Left lung (tissue), 10 donors: ENCODE measurements around the gene RETREG2. TPM values are rescaled to one million over a fixed set of nuclear protein-coding genes. Genes with fewer than 3 reads are reported as not detected.
A peak's percentile ranks its signal among the peaks of the same experiment; 100 is the strongest.

ENCODE experiments used
- ATAC-seq: fragments of 200-7000 bp; cut with Tn5 transposase; one replicate; pipeline ENCODE4 v1.9.1; 2020; ENCODE audit warnings: moderate library complexity
- DNase-seq, 4 donors: peaks; one replicate each; pipeline ENCODE4 v3.0.0-alpha.2; 2013 to 2020
- H3K27ac ChIP-seq, 2 donors: fragments of 200-600 bp; sonication (generic) in 1 of 2; one replicate each; pipeline versions ENCODE4 v1.5.0 to v1.8.0; 2020 to 2021
- H3K27me3 ChIP-seq, 2 donors: fragments of 200-600 bp; sonication (generic) in 1 of 2; one replicate each; pipeline versions ENCODE4 v1.5.0 to v1.8.0; 2020 to 2021
- H3K36me3 ChIP-seq, 2 donors: fragments of 200-600 bp; sonication (generic) in 1 of 2; one replicate each; pipeline versions ENCODE4 v1.5.0 to v1.8.0; 2020 to 2021
- H3K4me1 ChIP-seq, 2 donors: fragments of 200-600 bp; one replicate each; pipeline ENCODE4 v1.8.0; 2021
- H3K4me3 ChIP-seq, 2 donors: fragments of 200-600 bp; sonication (generic) in 1 of 2; one replicate each; pipeline versions ENCODE4 v1.5.0 to v1.8.0; 2020 to 2021; ENCODE audit warnings: mild to moderate bottlenecking in 1 of 2
- H3K9me3 ChIP-seq, 2 donors: fragments of 200-600 bp; sonication (generic) in 1 of 2; one replicate each; pipeline versions ENCODE4 v1.5.0 to v1.8.0; 2020 to 2021
- intact Hi-C, 2 donors: fragments of 100-400 bp; cut with DNase I; formaldehyde crosslinking; loops; one replicate each; pipeline versions ENCODE4 v1.11.2 to v1.14.2; 2022
- polyA plus RNA-seq, 6 donors: library from polyadenylated mRNA; unstranded; fragments of 120-200 nt; gene quantifications; one replicate each; pipeline ENCODE4 v1.2.1, GENCODE V29; 2013; ENCODE audit not compliant: insufficient read length in 6 of 6
- total RNA-seq, 2 donors: library from RNA; stranded (reverse); fragmentation: NEBNext Ultra II Directional; extraction: Animal tissue kit (Norgen Biotek cat#: 25700); gene quantifications; one replicate each; pipeline ENCODE4 v1.2.1, GENCODE V29; 2021
- TF ChIP-seq, protein P1 (sequence below), 2 donors: fragments of 200-600 bp; sonication (generic) in 1 of 2; IDR thresholded peaks; one replicate each; pipeline versions ENCODE4 v1.5.0 to v1.8.0; 2021; ENCODE audit warnings: antibody characterized with exemption in 2 of 2
- donor health status: DM: no; HTN: yes; CAD: no.
- donor health status: DM: no; HTN: no; CAD: no.

RETREG2 gene
- total and polyA plus RNA-seq, 8 donors, result 75.0 to 86.6 (median 83.5) TPM

DNA sequence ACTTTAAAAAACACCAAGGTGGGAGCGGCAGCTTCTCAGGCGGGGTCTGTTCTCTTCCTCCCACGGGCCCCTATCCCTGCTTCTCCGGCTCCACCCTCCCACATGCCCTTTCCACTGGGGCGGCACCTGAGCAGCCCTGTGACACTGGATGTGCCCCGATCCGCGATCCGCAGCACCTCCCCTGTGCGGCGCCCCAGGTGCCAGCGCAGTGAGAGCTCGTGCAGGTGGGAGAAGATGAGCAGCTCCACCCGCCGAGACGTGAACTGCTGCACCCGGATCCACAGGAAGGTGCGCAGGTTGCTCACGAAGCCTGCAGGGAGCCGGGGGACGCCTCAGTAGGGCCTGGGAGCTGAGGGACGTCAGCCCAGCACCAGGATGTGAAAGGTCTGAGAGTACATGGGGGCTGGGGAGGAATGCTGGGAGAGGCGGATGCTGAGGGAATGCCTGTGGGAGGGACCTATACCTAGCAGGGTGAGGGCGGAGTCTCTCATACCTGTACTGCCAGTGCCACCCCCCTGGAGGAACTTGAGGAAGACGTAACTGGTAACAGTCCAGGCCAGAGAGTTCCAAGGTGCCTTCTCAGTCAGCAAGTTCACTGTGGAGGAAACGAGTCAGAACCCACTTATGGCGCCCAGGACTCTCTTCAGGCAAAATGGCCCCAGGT is 37.9 kb downstream of the RETREG2 start:
- intact Hi-C loops, result no loop called here
- Histone ChIP-seq H3K4me1 (peaks cover 17 to 35% of the 10 kb centered on the region in 2 donors), H3K9me3 (no peaks in the 10 kb centered on the region), H3K27me3 (no peaks in the 10 kb centered on the region), H3K36me3 (peaks cover 0 to 64% of the 10 kb centered on the region in 2 donors), H3K27ac (no peak overlapping the region), H3K4me3 (no peak overlapping the region)
- DNase-seq (no peak), ATAC-seq (no peak)
- TF ChIP-seq, protein P1, sequence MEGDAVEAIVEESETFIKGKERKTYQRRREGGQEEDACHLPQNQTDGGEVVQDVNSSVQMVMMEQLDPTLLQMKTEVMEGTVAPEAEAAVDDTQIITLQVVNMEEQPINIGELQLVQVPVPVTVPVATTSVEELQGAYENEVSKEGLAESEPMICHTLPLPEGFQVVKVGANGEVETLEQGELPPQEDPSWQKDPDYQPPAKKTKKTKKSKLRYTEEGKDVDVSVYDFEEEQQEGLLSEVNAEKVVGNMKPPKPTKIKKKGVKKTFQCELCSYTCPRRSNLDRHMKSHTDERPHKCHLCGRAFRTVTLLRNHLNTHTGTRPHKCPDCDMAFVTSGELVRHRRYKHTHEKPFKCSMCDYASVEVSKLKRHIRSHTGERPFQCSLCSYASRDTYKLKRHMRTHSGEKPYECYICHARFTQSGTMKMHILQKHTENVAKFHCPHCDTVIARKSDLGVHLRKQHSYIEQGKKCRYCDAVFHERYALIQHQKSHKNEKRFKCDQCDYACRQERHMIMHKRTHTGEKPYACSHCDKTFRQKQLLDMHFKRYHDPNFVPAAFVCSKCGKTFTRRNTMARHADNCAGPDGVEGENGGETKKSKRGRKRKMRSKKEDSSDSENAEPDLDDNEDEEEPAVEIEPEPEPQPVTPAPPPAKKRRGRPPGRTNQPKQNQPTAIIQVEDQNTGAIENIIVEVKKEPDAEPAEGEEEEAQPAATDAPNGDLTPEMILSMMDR (IDR thresholded peaks at IDR 0.05), result no peak

DNA sequence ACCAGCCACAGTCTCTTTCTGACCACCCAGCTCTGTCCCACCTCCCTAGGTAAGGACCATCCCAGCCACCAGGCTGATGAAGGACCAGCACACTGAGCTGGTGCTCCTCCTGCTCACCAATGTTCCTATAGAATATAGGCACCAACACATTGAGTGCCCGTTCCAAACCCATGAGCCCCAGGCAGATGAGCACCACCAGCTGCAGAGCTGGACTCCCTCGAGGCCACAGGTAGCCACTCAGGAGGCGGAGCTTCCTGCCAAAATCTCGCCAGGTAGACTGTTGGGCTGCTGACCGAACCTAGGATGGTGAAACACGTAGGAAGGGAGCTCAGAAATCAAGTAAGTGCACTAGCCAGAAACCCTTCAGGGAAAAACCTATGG is 38.5 kb downstream of the RETREG2 start:
- TF ChIP-seq, protein P1 (IDR thresholded peaks at IDR 0.05), result no peak
- H3K4me1 ChIP-seq, result peaks cover 17 to 35% of the 10 kb centered on the region in 2 donors
- intact Hi-C loops, result no loop called here
- DNase-seq (no peak), ATAC-seq (no peak)
- peaks cover 0 to 66% of the 10 kb centered on the region in 2 donors for H3K36me3 ChIP-seq
- no peak overlapping the region for H3K27ac ChIP-seq
- H3K9me3 ChIP-seq, result no peaks in the 10 kb centered on the region
- no peak overlapping the region for H3K4me3 ChIP-seq
- H3K27me3 ChIP-seq, result no peaks in the 10 kb centered on the region

DNA sequence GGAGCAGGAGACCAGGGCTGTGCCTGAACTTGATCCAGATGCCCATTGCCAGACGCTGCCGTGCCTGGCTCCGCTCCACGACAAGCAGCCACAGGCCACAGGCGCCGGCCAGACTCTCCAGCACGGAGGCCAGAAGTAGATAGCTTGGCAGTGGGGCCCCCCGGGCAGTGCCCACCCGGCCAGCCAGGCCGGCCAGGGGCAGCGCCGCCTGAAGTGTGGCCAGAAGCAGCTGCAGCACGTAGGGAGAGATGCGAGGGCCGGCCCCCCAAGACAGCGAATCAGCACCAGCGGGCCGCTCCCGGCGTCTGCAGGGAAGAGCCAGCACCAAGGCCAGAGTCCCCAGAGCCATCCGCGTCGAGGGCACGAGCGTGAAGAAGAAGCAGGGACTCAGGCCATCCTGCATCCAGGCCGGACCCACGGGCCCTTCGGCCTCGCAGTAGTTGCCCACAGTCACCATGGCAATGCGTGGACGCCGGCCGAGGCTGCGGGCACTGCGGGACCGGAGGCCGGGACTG is 40.2 kb downstream of the RETREG2 start:
- H3K4me3 ChIP-seq, result peak overlapping the region; percentile 53 to 68
- H3K9me3 ChIP-seq, result no peaks in the 10 kb centered on the region
- TF ChIP-seq, protein P1 (IDR thresholded peaks at IDR 0.05), result no peak
- intact Hi-C loops, result no loop called here
- H3K4me1 ChIP-seq, result peaks cover 17 to 35% of the 10 kb centered on the region in 2 donors
- peak overlapping the region; percentile 90 to 92 for H3K27ac ChIP-seq
- DNase-seq (peak; percentile 64 to 88 (median 66)), ATAC-seq (peak; percentile 70)
- H3K36me3 ChIP-seq, result peaks cover 0 to 69% of the 10 kb centered on the region in 2 donors
- no peaks in the 10 kb centered on the region for H3K27me3 ChIP-seq

DNA sequence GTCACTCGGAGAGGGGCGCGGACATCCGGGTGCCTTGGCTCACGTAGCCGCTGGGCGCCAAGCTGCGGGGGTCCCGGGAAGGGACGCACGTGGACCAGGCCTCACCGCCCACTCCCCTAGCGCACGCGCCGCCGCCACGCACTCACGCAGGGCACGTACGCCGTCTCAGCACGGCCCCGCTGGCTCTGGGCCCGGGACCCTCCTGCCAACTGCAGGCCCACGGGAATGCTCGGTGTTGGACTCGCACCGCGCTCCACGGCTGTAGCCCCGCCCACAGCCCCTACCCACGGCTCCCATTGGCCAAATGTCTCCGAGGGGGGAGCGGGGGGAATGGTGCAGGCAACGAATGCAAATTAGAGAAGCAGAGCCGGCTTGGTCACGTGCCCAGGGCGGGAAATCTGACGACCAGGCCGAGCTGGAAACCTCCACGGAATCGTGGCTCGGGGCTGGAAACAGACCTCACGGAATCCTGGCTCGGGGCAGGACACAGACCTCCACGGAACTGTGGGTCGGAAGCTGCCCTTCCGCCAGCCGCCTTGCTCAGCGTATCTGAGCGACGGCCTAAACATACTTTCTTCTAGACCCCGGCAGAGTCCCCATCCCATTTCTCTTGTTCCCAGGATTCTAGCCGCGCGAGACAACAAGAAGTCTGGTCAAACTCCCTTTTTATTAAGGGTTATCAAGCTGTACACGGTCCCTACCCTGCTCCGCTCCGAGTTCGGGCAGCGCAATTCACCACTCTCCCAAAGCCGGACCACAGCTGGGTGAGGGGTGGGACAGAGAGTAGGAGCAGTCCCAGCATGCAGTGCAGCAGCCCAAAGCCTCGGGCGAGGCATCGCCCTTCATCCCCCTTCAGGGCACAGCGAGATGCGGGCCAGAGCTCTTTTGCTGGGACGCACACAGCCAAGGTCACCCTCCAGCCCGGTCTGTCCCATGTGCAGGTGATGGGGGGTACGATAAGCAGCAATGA is 40.9 kb downstream of the RETREG2 start, which contains the start of gene ABCB6:
TSS of gene ABCB6 (minus strand) at position 227 of the 970 bp plus-strand sequence. CDS start 285 bp downstream, outside the sequence.
- H3K4me3 ChIP-seq, result peak within 1 kb of the TSS; percentile 53 to 68
- H3K27ac ChIP-seq, result peak within 1 kb of the TSS; percentile 90 to 92
- peaks cover 0 to 69% of the 10 kb centered on the region in 2 donors for H3K36me3 ChIP-seq
- H3K27me3 ChIP-seq, result no peaks in the 10 kb centered on the region
- intact Hi-C loops, result no loop called here
- ATAC-seq, result peak; percentile 92
- DNase-seq, result peak; percentile 94 to 97 (median 96)
- no peaks in the 10 kb centered on the region for H3K9me3 ChIP-seq
- peaks cover 17 to 35% of the 10 kb centered on the region in 2 donors for H3K4me1 ChIP-seq
- TF ChIP-seq, protein P1 (IDR thresholded peaks at IDR 0.05), result no peak
